Ishikawa (cell line): ENCODE measurements around the gene TOGARAM1.

Source experiments
- CEBPB ChIP-seq: IDR thresholded peaks from 2 replicates; pipeline ENCODE4 v1.6.1; 2012
- CREB1 ChIP-seq: IDR thresholded peaks from 2 replicates; pipeline ENCODE4 v1.6.1; 2012; ENCODE audit warnings: low read depth
- EGR1 ChIP-seq: IDR thresholded peaks from 2 replicates; pipeline ENCODE4 v1.6.1; 2012
- EP300 ChIP-seq: IDR thresholded peaks from 2 replicates; pipeline ENCODE4 v1.6.1; 2012; ENCODE audit warnings: borderline replicate concordance
- FOXM1 ChIP-seq: IDR thresholded peaks from 2 replicates; pipeline ENCODE4 v1.6.1; 2012; ENCODE audit warnings: low read depth, borderline replicate concordance
- MAX ChIP-seq: IDR thresholded peaks from 2 replicates; pipeline ENCODE4 v1.6.1; 2012
- NFIC ChIP-seq: IDR thresholded peaks from 2 replicates; pipeline ENCODE4 v1.6.1; 2012
- RAD21 ChIP-seq: IDR thresholded peaks from 2 replicates; pipeline ENCODE4 v1.6.1; 2012; ENCODE audit warnings: low read depth
- REST ChIP-seq: IDR thresholded peaks from 2 replicates; pipeline ENCODE4 v1.6.1; 2012; ENCODE audit warnings: low read depth, mild to moderate bottlenecking
- TAF1 ChIP-seq: IDR thresholded peaks from 2 replicates; pipeline ENCODE4 v1.6.1; 2012; ENCODE audit warnings: low read depth, mild to moderate bottlenecking
- TCF12 ChIP-seq: IDR thresholded peaks from 2 replicates; pipeline ENCODE4 v1.6.1; 2012; ENCODE audit warnings: low read depth
- TEAD4 ChIP-seq: IDR thresholded peaks from 2 replicates; pipeline ENCODE4 v1.6.1; 2012
- USF1 ChIP-seq: IDR thresholded peaks from 2 replicates; pipeline ENCODE4 v1.6.1; 2012
- YY1 ChIP-seq: IDR thresholded peaks from 2 replicates; pipeline ENCODE4 v1.6.1; 2012; ENCODE audit warnings: low read depth
- ZBTB7A ChIP-seq: IDR thresholded peaks from 2 replicates; pipeline ENCODE4 v1.6.1; 2012; ENCODE audit warnings: low read depth

Gene TOGARAM1

GRCh38 chr14:45095143-45095542 lies 133.2 kb downstream of the TOGARAM1 start:
- TF ChIP-seq REST: no peak
- TF ChIP-seq EGR1: no peak
- no peak for TF ChIP-seq MAX
- no peak for TF ChIP-seq TCF12
- TF ChIP-seq ZBTB7A: no peak
- TF ChIP-seq CREB1: no peak
- no peak for TF ChIP-seq FOXM1
- TF ChIP-seq NFIC: no peak
- TF ChIP-seq YY1: no peak
- no peak for TF ChIP-seq CEBPB
- no peak for TF ChIP-seq TAF1
- TF ChIP-seq USF1: no peak

DNA sequence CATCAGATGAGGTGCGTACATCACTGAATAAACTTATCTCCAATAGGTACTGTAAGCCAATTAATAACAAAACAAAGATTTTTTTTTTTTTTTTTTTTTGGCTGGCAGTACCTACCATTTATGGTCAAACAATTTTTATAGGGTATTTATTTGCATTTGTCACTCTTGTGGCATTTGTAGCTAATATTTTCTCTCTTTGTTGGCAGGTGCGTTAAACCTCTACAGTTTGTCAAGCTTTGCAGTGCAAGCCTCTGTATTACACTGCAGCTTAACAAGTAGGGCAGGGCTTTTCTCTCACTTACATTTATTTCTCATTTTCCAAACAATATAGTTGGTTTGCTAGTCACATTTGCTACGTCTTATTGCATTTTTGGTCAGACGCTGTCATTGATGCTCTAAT lies 134.2 kb downstream of the TOGARAM1 start:
- no peak for TF ChIP-seq FOXM1

GRCh38 chr14:45103806-45104205 lies 141.8 kb downstream of the TOGARAM1 start:
- no peak for TF ChIP-seq YY1
- TF ChIP-seq NFIC: no peak

DNA sequence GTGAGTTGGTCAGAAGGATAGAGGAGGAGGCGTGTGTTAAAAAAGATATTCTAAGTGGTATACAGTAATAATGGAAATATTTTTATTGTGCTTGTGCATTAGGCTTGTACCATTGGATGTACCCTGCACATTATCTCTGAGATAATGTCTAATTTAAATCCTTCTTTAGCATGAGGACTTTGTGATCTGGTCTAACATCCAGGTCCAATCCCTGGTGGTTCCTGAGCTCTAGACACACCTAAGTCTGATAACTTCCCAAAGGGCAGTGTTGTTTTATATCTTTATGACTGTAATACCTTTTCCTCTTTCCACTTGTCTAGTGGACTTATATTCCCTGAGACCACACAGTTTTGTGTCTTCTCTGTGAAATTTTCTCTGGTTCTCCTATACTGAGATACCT lies 142.6 kb downstream of the TOGARAM1 start:
- TF ChIP-seq REST: no peak
- TF ChIP-seq CEBPB: no peak
- no peak for TF ChIP-seq TCF12
- TF ChIP-seq EP300: no peak
- TF ChIP-seq EGR1: no peak
- no peak for TF ChIP-seq USF1

- no peak for TF ChIP-seq RAD21
- peak; percentile 63 for TF ChIP-seq NFIC
- TF ChIP-seq REST: no peak
Measured at GRCh38 chr14:45112896-45113781, 151.1 kb downstream of the TOGARAM1 start.

DNA sequence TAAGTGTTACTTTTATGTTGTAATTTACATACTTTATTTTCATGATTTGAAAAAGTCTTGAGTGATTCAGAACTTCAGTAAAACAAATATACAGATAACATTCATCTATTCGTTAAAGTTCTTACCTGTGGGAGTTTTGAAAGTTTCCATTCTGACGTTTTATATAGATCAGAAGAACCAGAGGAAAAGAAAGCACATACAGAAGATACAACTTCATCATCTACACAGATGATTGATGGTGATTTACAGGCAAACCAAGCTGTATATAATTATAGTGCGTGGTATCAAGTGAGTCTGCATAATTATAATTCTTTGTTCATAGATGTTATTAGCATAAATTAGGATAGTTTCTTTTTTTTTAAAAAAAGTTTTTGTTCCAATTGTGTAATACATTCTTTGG lies 152.3 kb downstream of the TOGARAM1 start:
- no peak for TF ChIP-seq TEAD4
- TF ChIP-seq NFIC: no peak
- no peak for TF ChIP-seq MAX
- no peak for TF ChIP-seq EP300
- TF ChIP-seq YY1: no peak
- no peak for TF ChIP-seq EGR1
- no peak for TF ChIP-seq CEBPB
- TF ChIP-seq ZBTB7A: no peak
- no peak for TF ChIP-seq RAD21
- TF ChIP-seq FOXM1: no peak
- no peak for TF ChIP-seq USF1
- no peak for TF ChIP-seq TAF1
